ENCODE results near the gene STK32B.

GRCh38 chr4:5045097-5045496 lies 6.2 kb upstream of the STK32B start:
- TF ChIP-seq CTCF (IDR thresholded peaks at IDR 0.05), result no peak
- TF ChIP-seq POLR2A (IDR thresholded peaks at IDR 0.05), result no peak
- TF ChIP-seq POLR2AphosphoS5 (IDR thresholded peaks at IDR 0.05), result no peak
- TF ChIP-seq EP300 (IDR thresholded peaks at IDR 0.05), result no peak

Data from upper lobe of left lung (tissue), 4 donors.